ENCODE results near the gene CENPB. TPM values are rescaled to one million over a fixed set of nuclear protein-coding genes. Genes with fewer than 3 reads are reported as not detected.

Gene CENPB
- total RNA-seq, 2 experiments from 2014 or later, result 34.8 to 39.1 TPM

- POLR2A ChIA-PET, result interaction anchor here (0.6 kb wide), 1 partner anchor 420 kb away, joined by 3 read pairs; no protein-coding TSS in a partner anchor
Observed at GRCh38 chr20:3749689-3750531, 36.6 kb downstream of the CENPB start.

GRCh38 chr20:3749087-3749688 lies 37.4 kb downstream of the CENPB start:
- no peak for TF ChIP-seq CTCF (conservative IDR thresholded peaks at IDR 0.05; ENCODE audit: low read length)
- no peak for TF ChIP-seq EZH2phosphoT487 (IDR thresholded peaks at IDR 0.05; ENCODE audit: borderline replicate concordance, low read depth, low read length)
- Histone ChIP-seq H3K4me3 (ENCODE audit: low read depth, low read length, poor library complexity, severe bottlenecking) (no peak overlapping the region), H3K4me2 (ENCODE audit: low read length) (no peak overlapping the region), H3K27ac (ENCODE audit: low read depth, low read length, poor library complexity, severe bottlenecking) (no peak overlapping the region), H2AFZ (ENCODE audit: low read length) (no peak overlapping the region), H3K9me2 (ENCODE audit: insufficient read depth, low read length) (no peaks in the 10 kb centered on the region), H3K36me3 (ENCODE audit: insufficient read depth, low read length) (peaks cover 10% of the 10 kb centered on the region; the same call in 1 of the 2 replicates), H3K79me2 (ENCODE audit: insufficient read depth, low read depth, low read length) (no peaks in the 10 kb centered on the region), H3K9me3 (ENCODE audit: low read length) (no peaks in the 10 kb centered on the region), H3K4me1 (ENCODE audit: insufficient read depth, low read length, poor library complexity, severe bottlenecking) (no peaks in the 10 kb centered on the region), H4K20me1 (ENCODE audit: insufficient read depth, low read length) (no peaks in the 10 kb centered on the region)
- CTCF ChIA-PET (ENCODE audit: unreplicated experiment), result no interaction called here
- BruUV-seq (replicated peaks), result no TSS peak
- POLR2A ChIA-PET, result no interaction called here
- intact Hi-C loops (cut with micrococcal nuclease; ENCODE audit: unreplicated experiment), result no loop called here
- DNase-seq (ENCODE audit: low spot score), result no peak

More at GRCh38 chr20:3749689-3750531, 36.6 kb downstream of the CENPB start:
- CTCF ChIA-PET (ENCODE audit: unreplicated experiment), result no interaction called here
- Histone ChIP-seq H3K9me3 (ENCODE audit: low read length) (no peaks in the 10 kb centered on the region), H3K9me2 (ENCODE audit: insufficient read depth, low read length) (no peaks in the 10 kb centered on the region), H3K4me3 (ENCODE audit: low read depth, low read length, poor library complexity, severe bottlenecking) (no peak overlapping the region), H3K4me2 (ENCODE audit: low read length) (no peak overlapping the region), H2AFZ (ENCODE audit: low read length) (no peak overlapping the region), H3K36me3 (ENCODE audit: insufficient read depth, low read length) (peaks cover 10% of the 10 kb centered on the region; the same call in 1 of the 2 replicates), H3K79me2 (ENCODE audit: insufficient read depth, low read depth, low read length) (no peaks in the 10 kb centered on the region), H4K20me1 (ENCODE audit: insufficient read depth, low read length) (no peaks in the 10 kb centered on the region), H3K27ac (ENCODE audit: low read depth, low read length, poor library complexity, severe bottlenecking) (no peak overlapping the region), H3K4me1 (ENCODE audit: insufficient read depth, low read length, poor library complexity, severe bottlenecking) (no peaks in the 10 kb centered on the region)
- intact Hi-C loops (cut with micrococcal nuclease; ENCODE audit: unreplicated experiment), result no loop called here
- DNase-seq (ENCODE audit: low spot score), result no peak
- TF ChIP-seq EZH2phosphoT487 (IDR thresholded peaks at IDR 0.05; ENCODE audit: borderline replicate concordance, low read depth, low read length), result no peak
- no peak for TF ChIP-seq CTCF (conservative IDR thresholded peaks at IDR 0.05; ENCODE audit: low read length)
- no TSS peak for BruUV-seq (replicated peaks)
